PC-3 (cell line): ENCODE results near the gene SRRM5. TPM values are rescaled to one million over a fixed set of nuclear protein-coding genes. Genes with fewer than 3 reads are reported as not detected.

ENCODE experiments used
- ATAC-seq: fragments of 200-7000 bp; cut with Tn5 transposase; 2 replicates; pipeline ENCODE4 v1.9.1; 2020; ENCODE audit warnings: mild to moderate bottlenecking, moderate library complexity
- BruUV-seq: library from RNA; stranded (reverse); fragments of 400-500 nt; replicated peaks from 2 replicates; lab custom pipeline; 2021; lab: Mats Ljungman, UMichigan
- CTCF ChIA-PET: fragments of 300-600 bp; sonication (Branson Sonifier 250); formaldehyde crosslinking; loops from one replicate; lab custom pipeline; 2022; ENCODE audit warnings: antibody characterized with exemption; lab: Charles Lee
- POLR2A ChIA-PET: fragments of 300-600 bp; sonication (Branson Sonifier 250); formaldehyde crosslinking; loops from one replicate; lab custom pipeline; 2022; ENCODE audit warnings: antibody characterized with exemption; ENCODE audit not compliant: unreplicated experiment; lab: Charles Lee
- DNase-seq: peaks from one replicate; pipeline ENCODE4 v3.0.0-alpha.2; 2015
- H2AFZ ChIP-seq: fragments of 300-600 bp; sonication (generic); 2 replicates; pipeline ENCODE4 v1.6.0; 2016; ENCODE audit warnings: antibody characterized with exemption, low read length
- H3F3A ChIP-seq: fragments of 300-600 bp; sonication (generic); one replicate; pipeline ENCODE4 v1.6.0; 2017; ENCODE audit warnings: antibody characterized with exemption, low read length, control low read depth, mild to moderate bottlenecking; ENCODE audit not compliant: unreplicated experiment
- H3K27ac ChIP-seq: fragments of 300-600 bp; sonication (generic); 2 replicates; pipeline ENCODE4 v1.5.1; 2016; ENCODE audit warnings: mild to moderate bottlenecking, low read length
- H3K27me3 ChIP-seq: fragments of 300-600 bp; sonication (generic); 2 replicates; pipeline ENCODE4 v1.6.1; 2016; ENCODE audit warnings: low read length, mixed read lengths
- H3K36me3 ChIP-seq: fragments of 300-600 bp; sonication (generic); 2 replicates; pipeline ENCODE4 v1.6.1; 2016; ENCODE audit warnings: low read depth, mixed run types, low read length, mixed read lengths
- H3K4me1 ChIP-seq: fragments of 300-600 bp; sonication (generic); 2 replicates; pipeline ENCODE4 v1.5.1; 2016; ENCODE audit warnings: low read length; ENCODE audit not compliant: insufficient read depth
- H3K4me2 ChIP-seq: fragments of 300-600 bp; sonication (generic); 2 replicates; pipeline ENCODE4 v1.6.0; 2016; ENCODE audit warnings: low read length
- H3K4me3 ChIP-seq: fragments of 300-600 bp; sonication (generic); 2 replicates; pipeline ENCODE4 v1.5.1; 2016; ENCODE audit warnings: mild to moderate bottlenecking, low read length, mixed read lengths
- H3K79me2 ChIP-seq: fragments of 300-600 bp; sonication (generic); 2 replicates; pipeline ENCODE4 v1.6.1; 2017; ENCODE audit warnings: low read length, mixed read lengths
- H3K9ac ChIP-seq: fragments of 300-600 bp; sonication (generic); 2 replicates; pipeline ENCODE4 v1.6.0; 2016; ENCODE audit warnings: mild to moderate bottlenecking, low read length
- H3K9me2 ChIP-seq: fragments of 300-600 bp; sonication (generic); replicated peaks from 2 replicates; pipeline ENCODE4 v1.6.1; 2016; ENCODE audit warnings: mixed run types, low read length, mixed read lengths
- H3K9me3 ChIP-seq: fragments of 300-600 bp; sonication (generic); 2 replicates; pipeline ENCODE4 v1.6.1; 2016; ENCODE audit warnings: low read length, mixed read lengths
- H4K20me1 ChIP-seq: fragments of 300-600 bp; sonication (generic); 2 replicates; pipeline ENCODE4 v1.6.1; 2016; ENCODE audit warnings: low read length, mixed read lengths
- CTCF ChIP-seq: fragments of 300-600 bp; sonication (generic); conservative IDR thresholded peaks from 2 replicates; pipeline ENCODE4 v1.5.1; 2017; ENCODE audit warnings: antibody characterized with exemption, low read depth, mild to moderate bottlenecking, low read length
- EZH2 ChIP-seq: fragments of 300-600 bp; sonication (generic); IDR thresholded peaks from one replicate; pipeline ENCODE4 v1.6.1; 2017; ENCODE audit warnings: antibody characterized with exemption, mild to moderate bottlenecking, low read length; ENCODE audit not compliant: unreplicated experiment
- EZH2phosphoT487 ChIP-seq: fragments of 300-600 bp; sonication (generic); IDR thresholded peaks from 2 replicates; pipeline ENCODE4 v1.6.1; 2018; ENCODE audit warnings: mild to moderate bottlenecking, antibody characterized with exemption, low read length, borderline replicate concordance
- intact Hi-C: fragments of 100-400 bp; cut with micrococcal nuclease; formaldehyde crosslinking; loops from 2 replicates; pipeline ENCODE4 v1.9.0; 2023
- total RNA-seq: library from RNA; depleted of rRNA; stranded (reverse); fragments of >200 nt; gene quantifications from 2 replicates; pipeline ENCODE4 v1.2.3, GENCODE V29; 2014

SRRM5 gene
- total RNA-seq, 1 experiment from 2014 or later: 0.11 TPM

- Histone ChIP-seq H3K4me2 (no peak overlapping the region), H3K9ac (no peak overlapping the region), H3F3A (no peaks in the 10 kb centered on the region), H3K27me3 (no peaks in the 10 kb centered on the region), H3K4me3 (no peak overlapping the region), H3K9me3 (no peaks in the 10 kb centered on the region), H2AFZ (no peak overlapping the region), H3K79me2 (no peaks in the 10 kb centered on the region), H4K20me1 (0 out of 2 replicates have a peak, but pooled peaks cover 2% of the 10 kb centered on the region), H3K4me1 (no peaks in the 10 kb centered on the region), H3K36me3 (peaks cover 38% of the 10 kb centered on the region), H3K27ac (no peak overlapping the region), H3K9me2 (no peaks in the 10 kb centered on the region)
- intact Hi-C loops: no loop called here
- ChIA-PET POLR2A (no interaction called here), CTCF (no interaction called here)
- no peak for TF ChIP-seq CTCF
- no peak for TF ChIP-seq EZH2
- TF ChIP-seq EZH2phosphoT487: no peak
- ATAC-seq: no peak
- no TSS peak for BruUV-seq
- DNase-seq: no peak
These were observed 40.6 kb downstream of the SRRM5 start for GRCh38 chr19:43652546-43652874.

GRCh38 chr19:43656436-43656835 is 44.5 kb downstream of the SRRM5 start:
- POLR2A ChIA-PET: no interaction called here

More at GRCh38 chr19:43656436-43656835, 44.5 kb downstream of the SRRM5 start:
- no TSS peak for BruUV-seq
- Histone ChIP-seq H3K9ac (no peak overlapping the region), H3K4me1 (no peaks in the 10 kb centered on the region), H3K9me2 (no peaks in the 10 kb centered on the region), H3F3A (no peaks in the 10 kb centered on the region), H4K20me1 (peaks cover 19% of the 10 kb centered on the region), H3K4me2 (no peak overlapping the region), H3K9me3 (no peaks in the 10 kb centered on the region), H3K27ac (no peak overlapping the region), H3K79me2 (peaks cover 9% of the 10 kb centered on the region; the same call in 1 of the 2 replicates), H3K27me3 (no peaks in the 10 kb centered on the region), H3K4me3 (no peak overlapping the region), H2AFZ (no peak overlapping the region), H3K36me3 (peaks cover 58% of the 10 kb centered on the region)
- TF ChIP-seq EZH2 (no peak), EZH2phosphoT487 (no peak), CTCF (no peak)
- DNase-seq (no peak), ATAC-seq (no peak)
- intact Hi-C loops: no loop called here
- CTCF ChIA-PET: no interaction called here
